Umbilical cord (tissue), 2 donors: ENCODE measurements around the gene DPP6. TPM values are rescaled to one million over a fixed set of nuclear protein-coding genes. Genes with fewer than 3 reads are reported as not detected.
A peak's percentile ranks its signal among the peaks of the same experiment; 100 is the strongest.
"Not testable (repeated sequence)": the region's sequence is repeated elsewhere in the genome, so short reads cannot be mapped to it uniquely, and the experiment has no call there.

ENCODE experiments used
- DNase-seq: peaks from one replicate; pipeline ENCODE4 v3.0.0-alpha.2; 2015; ENCODE audit warnings: low spot score
- total RNA-seq: library from RNA; depleted of rRNA; stranded (reverse); fragments of >200 nt; gene quantifications from one replicate; pipeline ENCODE4 v1.2.3, GENCODE V29; 2014; ENCODE audit warnings: low replicate concordance; ENCODE audit not compliant: insufficient read depth

DPP6 gene
- total RNA-seq = 1.2 TPM

DNA sequence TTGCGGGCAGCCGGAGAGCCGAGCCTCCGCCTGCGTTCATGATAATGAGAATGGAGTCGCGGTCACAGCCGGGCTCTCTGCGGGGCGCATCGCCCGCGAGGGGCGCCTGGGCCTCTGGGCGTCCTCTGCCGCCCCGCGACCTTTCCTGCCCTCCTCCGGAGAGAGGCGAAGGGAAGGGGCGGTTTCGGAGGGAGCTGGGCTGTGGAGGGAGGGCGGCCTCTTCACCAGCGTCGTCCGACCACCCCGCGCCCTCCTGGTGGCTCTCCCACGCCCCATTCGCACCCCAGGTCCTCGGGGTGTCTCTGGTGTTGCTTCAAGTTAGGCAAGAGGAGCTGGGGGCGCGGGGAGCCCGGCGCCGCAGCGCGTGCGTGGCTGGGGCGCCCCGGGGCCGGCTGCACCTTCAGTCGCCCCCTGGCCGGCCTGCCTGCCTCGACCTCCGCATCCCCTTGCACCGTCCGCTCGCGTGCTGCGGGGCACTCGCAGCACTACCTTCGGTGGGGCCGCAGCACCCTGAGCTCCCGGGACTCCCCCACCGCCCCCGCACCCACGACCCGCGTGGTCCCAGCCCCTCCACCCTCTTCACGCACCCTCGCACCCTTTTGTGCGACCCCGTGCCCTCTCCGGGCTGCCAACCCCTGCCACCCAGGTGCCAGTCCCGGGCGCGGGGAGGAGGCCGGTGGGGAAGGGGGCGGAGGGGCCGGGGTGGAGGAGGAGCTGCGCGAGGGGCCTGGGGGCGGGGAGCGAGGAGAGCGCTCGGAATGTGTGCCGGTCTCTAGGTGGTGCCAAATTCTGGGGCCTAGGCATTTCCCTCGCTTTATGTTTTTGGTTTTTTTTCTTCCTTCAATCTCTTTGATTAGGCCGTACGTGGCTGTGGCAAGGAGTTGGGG is at the start of gene DPP6:
Gene DPP6 (plus strand): TSS at position 756 of the 887 bp plus-strand sequence.
- not testable (repeated sequence) for DNase-seq

DNA sequence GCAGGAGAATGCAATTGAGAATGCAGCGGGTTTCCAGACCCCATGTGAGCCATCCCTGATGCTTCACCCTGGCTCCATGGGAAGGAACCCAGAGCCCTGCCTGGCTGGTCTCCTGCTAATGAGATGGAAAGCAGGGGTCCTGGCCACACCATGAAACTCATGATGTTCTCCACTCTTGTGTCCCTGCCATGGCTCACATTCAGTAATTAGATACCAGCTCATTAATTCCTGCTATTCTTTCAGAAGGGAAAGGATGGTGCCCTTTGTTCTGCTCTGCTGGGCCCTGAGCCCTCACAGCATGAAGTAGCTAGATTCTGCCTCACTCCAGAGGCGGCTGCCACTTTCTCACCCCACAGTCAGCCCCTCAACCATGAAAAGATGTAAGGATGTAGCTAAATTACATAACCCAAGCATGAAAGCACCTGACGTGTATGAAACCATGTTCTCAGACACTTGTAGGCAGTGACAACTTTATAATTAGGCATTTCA is 42.7 kb upstream of the DPP6 start:
- not testable (repeated sequence) for DNase-seq

DNA sequence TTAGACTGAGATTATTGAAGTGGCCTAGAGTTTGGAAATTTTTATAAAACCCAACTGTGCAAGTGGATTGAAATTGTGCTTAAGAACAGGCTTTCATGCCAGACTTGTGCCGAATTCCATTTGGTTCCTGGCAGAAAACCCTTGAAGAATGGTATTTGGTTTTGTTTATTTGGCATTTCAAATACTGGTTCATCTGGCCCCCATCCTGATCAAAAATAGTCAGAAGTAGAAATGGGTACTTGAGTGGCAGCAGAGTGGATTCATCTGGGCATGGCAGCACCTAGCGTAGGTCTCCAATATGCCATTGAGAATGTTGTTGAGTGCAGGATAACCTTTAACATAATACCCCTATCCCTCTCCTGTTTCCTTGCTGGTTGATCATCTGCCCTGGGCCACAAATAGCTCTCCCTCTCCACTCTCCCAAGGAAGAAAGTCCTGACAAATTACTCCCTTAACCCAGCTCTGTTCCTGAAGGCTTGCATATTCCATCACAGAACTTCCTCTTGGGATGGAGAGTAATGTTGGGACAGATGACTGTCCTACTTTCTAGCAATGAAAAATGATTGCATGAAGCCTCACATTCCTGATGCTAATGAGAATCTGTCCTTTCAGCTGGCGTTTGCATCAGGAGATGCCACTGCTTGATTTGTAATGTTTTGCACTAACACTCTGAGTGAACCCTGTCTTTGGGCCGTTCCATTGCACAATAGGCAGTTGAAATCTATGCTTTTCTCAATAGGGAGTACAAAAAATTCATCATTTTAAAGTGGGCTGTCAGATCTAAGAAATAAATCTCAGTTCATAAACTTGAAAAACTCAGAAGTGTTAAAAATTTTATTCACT is 41.3 kb upstream of the DPP6 start:
- DNase-seq = not testable (repeated sequence)

DNA sequence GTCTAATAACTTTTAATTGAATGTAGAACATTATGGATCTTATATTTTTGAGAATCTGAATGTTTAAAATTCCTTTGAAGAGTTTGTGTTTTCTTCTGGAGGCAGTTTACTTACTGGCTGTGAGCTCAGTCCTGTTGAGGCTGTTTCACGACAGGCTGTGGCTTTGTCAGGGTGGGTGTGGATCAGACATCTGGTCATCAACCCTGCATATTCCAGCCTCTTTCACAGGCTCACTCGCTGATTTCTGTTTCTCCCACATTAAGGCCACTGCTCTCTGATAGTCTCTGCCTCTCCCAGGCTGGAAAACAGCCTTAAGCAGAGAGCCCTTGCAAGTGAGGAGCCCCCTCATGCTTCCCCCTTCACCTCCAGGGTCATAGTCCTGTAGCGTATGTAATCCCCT is 39.4 kb upstream of the DPP6 start:
- DNase-seq = not testable (repeated sequence)

DNA sequence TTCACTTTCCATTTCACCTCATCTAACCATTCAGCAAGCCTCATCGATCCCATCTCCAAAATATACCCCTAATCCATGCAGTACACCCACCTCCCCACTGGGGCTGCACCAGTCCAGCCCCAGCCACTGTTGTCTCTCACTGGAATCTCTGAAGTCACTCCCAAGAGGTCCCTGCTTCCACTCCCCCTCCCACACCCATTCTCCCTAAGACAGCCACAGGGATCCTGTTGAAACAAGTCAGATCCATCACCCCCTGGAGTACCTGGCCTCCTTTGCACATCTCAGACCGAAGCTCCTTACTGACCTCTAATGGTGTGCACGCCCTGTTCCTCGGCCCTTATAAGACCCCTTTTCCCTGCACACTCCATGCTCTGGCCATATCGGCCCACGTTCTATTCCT is 36.6 kb upstream of the DPP6 start:
- DNase-seq = not testable (repeated sequence)

DNA sequence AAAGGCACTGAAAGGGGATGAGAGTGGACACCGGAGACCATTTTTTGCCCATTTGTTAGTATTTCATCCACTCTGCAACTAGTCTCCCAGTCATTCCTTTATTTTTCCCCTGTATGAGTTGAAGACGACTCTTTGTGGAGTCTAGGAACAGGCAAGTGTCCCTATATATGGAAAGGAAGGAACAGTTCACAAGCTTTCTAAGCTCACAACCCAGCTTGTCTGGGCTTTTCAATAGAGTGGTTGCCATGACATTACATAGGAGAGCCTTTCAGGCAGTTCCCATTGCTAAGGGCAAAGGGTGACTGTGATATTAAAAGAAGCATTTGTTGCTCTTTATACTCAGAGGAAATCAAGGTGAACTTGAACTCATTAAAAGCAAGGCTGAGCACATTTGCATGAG is 33.8 kb upstream of the DPP6 start:
- DNase-seq = not testable (repeated sequence)

DNA sequence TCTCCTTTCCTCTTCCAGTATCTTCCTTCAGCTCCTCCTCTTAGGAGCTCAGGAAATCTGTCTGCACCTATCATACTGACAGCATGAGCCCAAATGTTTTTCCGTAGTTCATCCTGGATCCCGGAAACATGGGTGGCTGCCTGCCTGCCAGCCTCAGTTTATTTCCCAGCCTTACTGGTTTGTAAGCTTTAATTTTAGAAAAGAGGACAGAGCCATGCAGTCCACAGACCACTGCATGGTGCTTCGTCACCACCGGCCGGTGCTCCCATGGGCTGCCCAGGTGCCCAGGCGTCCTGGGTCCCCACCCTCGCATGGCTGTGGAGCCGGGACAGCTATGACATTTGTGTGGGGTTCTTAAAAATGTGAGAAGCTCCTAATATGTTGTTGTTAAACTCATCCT is 24.4 kb upstream of the DPP6 start:
- DNase-seq = not testable (repeated sequence)

DNA sequence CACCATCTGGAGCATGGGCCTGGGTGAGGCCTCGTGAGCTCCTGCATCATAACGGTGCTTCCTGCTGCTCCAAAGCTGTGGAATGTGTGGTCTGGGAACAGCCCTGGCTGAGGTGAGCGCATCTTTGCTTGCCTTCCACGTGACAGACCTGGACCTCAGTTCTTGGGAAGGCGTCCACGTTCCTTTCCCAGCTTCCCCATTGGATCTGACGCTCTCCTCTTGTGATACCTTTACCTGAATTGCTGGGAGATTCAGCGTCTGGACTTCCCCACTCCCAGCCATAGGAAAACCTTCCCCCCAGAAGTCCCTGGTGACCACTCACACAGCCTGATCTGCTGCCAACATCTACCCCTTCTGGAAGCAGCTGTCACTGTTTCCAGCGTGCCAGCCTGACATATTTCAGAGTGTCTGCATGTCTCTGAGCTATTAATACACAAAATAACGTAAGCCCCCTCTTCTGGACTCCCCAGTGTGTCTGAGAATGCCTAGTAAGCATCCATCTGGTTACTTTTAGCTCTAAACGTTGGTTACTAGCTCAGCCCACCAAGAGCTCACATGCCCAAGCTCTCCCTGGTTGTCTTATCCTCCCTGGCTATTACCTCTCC is 21.6 kb upstream of the DPP6 start:
- not testable (repeated sequence) for DNase-seq

DNA sequence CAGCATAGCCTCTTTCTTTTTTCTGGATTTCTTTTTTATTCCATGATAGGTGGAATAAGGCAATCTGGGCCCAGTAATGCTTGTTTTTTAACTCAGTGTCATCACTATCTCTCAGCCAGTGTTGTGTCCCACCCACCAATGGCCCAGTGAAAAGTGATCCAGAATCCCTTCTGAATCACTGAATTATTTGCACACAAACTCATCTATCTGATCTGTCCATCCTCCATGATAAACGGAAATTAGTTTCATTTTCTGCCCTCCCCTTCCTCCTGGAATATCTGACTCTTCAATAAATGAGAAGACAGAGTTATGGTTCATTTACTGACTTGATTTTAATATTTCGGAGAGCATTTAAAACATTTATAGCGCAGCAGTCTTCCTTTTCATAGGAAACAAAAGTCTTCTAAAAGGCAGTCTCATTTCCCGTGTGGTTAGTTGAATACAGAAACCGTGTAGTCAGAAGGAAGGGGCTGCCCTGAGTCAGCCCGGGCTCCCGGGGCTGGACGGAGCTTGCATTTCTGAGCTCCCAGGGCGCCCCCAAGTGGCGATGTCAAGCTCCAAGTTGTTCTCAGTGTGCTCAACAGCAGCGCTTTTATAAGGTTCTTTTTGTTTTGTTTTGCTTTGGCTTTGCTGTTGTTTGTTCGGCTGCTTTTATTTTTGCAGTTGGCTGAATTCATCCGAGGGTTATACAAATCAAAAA is 12.6 kb upstream of the DPP6 start:
- not testable (repeated sequence) for DNase-seq

DNA sequence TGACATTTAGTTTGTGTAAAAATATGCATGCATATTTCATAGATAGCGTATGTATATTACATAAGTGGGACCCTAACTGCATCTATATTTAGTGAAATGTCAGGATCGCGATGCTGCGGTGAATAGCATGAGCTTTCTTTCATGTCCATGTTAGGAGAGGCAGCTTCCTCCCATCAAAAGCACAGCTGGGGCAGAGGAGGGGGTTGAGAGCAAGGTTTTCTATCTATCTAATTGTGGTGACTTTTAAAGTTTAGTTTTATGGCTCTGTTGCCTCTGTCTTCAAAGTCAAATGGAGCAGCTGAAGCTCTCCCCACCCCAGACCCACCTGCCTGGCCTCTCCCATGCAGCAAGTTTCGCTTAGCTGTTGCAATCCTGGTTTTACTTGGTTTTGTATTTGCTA is 1.8 kb upstream of the DPP6 start:
- DNase-seq = not testable (repeated sequence)

DNA sequence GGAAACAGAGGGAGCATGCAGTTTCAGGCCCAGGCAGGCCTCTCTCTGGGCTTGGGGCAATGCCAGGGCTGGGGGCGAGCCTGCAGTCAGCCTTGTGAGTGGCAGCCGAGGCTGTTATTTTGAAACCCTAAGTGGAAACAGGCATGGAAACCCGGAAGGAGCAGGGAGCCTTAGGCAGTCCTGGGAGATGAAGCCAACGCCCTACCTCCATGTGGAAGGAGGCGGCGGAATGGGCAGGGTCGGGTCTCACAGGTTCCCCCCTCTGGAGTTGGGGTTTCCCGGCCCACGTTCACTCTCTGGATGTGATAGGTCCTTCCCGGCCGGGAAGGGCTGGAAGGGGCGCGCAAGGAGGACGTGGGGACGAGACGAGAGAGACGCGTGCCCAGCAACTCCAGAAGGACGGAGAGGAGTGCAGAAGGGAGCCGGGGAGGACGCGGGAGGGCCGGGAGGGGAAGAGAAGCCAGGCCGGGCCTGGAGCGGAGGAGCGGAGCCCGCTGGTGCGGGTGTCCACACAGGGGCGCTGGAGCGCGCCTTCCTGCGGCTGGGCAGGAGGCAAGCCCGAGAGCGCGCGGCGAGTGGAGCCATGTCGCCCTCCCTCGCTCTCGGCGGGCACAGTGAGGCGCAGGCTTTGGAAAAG is 1.1 kb upstream of the DPP6 start:
- DNase-seq = not testable (repeated sequence)

DNA sequence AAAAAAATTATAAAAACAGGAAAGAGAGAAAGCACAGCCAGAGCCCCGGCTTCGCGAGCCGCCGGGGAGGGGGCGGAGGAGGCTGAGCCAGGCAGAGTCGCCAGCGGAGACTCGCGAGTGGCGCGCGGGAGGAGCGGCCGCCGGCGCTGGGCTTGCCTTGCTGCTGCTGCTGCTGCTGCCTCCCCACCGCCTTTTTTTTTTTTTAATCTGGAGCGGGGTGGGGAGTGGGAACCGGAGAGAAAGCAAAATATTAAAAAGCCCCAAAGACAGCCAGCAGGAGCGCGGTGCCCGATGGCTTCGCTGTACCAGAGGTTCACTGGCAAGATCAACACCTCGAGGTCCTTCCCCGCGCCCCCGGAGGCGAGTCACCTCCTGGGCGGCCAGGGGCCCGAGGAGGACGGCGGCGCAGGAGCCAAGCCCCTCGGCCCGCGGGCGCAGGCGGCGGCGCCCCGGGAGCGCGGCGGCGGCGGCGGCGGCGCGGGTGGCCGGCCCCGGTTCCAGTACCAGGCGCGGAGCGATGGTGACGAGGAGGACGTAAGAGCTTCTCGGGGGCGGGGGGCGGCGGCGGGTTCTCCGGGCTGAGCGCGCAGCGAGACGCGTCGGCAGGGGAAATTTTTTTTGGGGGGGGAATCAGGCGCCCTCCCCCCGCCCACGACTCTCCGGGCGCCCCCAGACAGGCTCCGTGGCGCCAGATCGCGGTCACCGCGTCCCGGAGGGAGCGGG is 493 bp downstream of the DPP6 start:
- DNase-seq = not testable (repeated sequence)

DNA sequence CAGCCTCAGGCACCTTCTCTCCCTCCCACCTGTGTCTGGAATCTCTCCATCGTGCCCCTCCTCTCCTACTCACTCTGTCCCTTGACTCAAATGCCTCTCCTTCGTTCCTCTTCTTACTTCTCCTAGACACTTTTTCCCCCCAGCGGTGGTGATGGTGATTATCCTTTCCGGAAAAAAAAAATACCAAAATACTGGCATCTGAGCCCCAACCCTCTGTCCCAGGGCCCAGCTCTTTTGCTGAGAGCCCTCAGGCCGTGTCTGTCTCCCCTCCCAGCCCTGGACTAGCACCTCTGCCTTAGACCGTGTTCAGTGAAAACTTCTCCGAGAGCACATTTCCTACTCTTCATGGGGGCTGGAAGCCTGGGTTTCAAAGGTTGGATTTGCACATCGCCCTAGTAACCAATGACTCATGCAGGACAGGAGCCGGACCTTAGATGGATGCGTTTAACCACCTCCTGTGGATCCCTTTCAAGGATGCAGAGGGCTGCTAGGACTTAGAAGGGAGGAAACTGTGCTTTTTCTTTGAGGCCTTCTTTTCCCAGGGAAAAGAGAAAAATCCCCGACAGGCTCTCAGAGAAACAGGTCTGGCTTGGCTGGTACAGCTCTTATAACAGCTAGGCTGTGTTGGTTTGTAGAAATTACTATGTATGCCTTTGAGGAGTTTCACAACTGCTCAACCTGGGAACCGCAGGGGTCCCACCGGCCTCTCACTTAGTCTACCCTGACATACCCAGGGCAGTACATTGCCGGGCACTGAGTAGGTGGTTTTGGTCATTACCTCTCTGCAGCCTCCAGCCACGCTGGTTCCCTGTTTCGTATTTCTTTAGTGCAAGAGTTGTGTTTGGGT is 1.5 kb downstream of the DPP6 start:
- DNase-seq = not testable (repeated sequence)

DNA sequence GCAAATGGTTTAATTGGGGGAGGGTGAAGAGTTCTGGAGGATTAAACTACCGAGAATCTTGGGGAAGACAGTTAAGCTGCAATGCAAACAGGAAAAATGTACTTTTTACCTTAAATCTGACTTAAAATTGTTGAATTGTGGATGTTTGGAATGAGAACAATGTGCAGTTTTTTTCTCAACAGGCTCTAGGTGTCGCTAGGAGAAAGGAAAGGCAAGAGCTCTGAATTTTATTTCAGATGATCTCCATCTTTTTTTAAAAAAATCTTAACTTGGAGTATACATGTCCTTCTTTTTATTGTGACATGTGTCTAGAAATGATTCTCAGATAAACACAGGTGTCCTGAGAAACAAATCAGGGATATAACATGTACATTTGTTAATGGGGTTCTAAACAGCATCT is 2.5 kb downstream of the DPP6 start:
- not testable (repeated sequence) for DNase-seq

DNA sequence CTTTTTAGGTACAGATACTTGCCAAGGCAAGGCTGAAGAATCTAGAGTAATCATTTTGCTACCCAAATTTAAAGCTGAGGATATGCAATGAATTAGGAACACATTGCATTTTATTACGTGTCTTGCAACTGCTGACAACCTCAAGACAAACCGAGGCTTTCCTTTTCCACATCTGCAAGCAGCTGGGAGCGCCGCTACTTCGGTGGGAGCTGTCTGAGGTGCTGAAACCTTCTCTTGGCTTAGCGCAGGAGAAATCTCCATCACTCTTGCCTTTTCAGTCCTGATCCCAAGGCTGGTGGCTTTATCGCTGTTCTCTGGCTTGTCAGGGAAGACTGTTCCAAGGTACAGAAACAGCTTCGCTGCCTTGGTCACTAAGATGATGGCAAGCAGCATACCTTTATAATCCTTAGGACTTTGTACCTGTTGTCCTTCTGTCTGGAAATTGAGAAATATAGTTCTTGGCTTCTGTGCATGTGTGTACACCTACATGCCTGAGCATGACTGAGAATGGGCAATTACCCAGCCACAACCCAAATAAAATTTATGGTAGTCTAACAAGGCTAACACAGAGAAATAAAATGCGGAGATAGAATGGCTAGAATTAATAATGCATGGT is 3.4 kb downstream of the DPP6 start:
- peak; percentile 81 for DNase-seq

DNA sequence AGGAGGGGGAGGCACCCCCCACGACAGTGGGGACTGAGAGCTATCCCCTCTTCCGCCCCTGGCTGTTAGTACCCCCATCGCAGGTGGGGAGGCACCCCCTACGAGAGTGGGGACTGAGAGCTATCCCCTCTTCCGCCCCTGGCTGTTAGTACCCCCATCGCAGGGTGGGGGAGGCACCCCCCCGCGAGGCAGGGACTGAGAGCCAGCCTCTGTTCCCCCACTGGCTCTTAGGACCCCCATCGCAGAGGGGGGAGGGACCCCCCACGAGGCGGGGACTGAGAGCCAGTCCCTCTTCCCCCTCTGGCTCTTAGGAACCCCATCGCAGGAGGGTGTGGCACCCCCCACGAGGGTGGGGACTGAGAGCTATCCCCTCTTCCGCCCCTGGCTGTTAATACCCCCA is 6.6 kb downstream of the DPP6 start:
- not testable (repeated sequence) for DNase-seq

DNA sequence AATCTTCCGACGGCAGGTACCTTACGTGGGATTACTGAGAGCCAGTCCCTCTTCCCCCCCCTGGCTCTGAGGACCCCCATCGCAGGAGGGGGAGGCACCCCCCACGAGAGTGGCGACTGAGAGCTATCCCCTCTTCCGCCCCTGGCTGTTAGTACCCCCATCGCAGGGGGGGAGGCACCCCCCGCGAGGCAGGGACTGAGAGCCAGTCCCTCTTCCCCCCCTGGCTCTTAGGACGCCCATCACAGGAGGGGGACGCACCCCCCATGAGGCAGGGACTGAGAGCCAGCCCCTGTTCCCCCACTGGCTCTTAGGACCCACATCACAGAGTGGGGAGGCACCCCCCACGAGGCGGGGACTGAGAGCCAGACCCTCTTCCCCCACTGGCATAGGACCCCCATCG is 8.4 kb downstream of the DPP6 start:
- DNase-seq = not testable (repeated sequence)

DNA sequence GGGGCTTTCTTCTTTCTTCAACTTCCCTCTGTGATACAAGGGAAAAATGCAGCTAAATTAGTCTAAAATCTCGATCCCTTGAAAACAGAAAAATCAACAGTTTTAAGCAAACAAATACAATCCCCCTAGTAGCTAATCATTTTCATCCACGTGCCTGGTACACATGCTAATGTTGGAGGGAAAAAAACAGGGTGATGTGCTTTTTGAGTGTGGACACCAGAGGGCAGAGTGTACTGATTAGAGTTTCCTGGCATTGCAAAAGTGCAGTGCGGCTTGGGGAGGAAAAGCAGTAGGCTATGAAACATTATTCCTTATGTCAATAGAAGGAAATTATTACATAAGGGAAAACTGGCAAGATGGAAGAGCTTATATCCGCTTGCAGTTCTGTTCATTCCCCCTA is 19.6 kb downstream of the DPP6 start:
- peak; percentile 54 for DNase-seq
